CD4-positive, alpha-beta T cell (primary cell): ENCODE measurements around the gene MUSTN1. TPM values are rescaled to one million over a fixed set of nuclear protein-coding genes. Genes with fewer than 3 reads are reported as not detected.

Experiments used
- ATAC-seq: fragments of 200-7000 bp; cut with Tn5 transposase; one replicate; pipeline ENCODE4 v1.10.0; 2022; ENCODE audit warnings: mild to moderate bottlenecking; ENCODE audit not compliant: poor library complexity
- CTCF ChIA-PET: fragments of 350-600 bp; sonication (Branson Sonifier 250); formaldehyde crosslinking; loops from one replicate; lab custom pipeline; 2021; ENCODE audit warnings: antibody characterized with exemption, inconsistent platforms; lab: Charles Lee
- POLR2A ChIA-PET: fragments of 350-600 bp; sonication (Branson Sonifier 250); formaldehyde crosslinking; loops from one replicate; lab custom pipeline; 2021; ENCODE audit warnings: antibody characterized with exemption, inconsistent platforms; lab: Charles Lee
- DNase-seq, 14 experiments: peaks; one replicate each; pipeline ENCODE4 v3.0.0-alpha.2; 2013 to 2020; ENCODE audit warnings: mixed read lengths in 2 of 14
- H3K27ac ChIP-seq, 2 donors: one replicate each; pipeline versions ENCODE4 v1.5.1 to v1.7.0; 2013; ENCODE audit warnings: low read length in 2 of 2, low read depth in 1 of 2, mild to moderate bottlenecking in 1 of 2
- H3K27me3 ChIP-seq, 2 experiments: 1 replicate in 1 of 2; 2 replicates in 1 of 2; pipeline versions ENCODE4 v1.6.1 to v1.7.0; 2013; ENCODE audit warnings: low read length in 2 of 2, control low read depth in 1 of 2, mild to moderate bottlenecking in 1 of 2, moderate library complexity in 1 of 2; ENCODE audit not compliant: insufficient read depth in 2 of 2, control insufficient read depth in 1 of 2
- H3K36me3 ChIP-seq: one replicate; pipeline ENCODE4 v1.6.1; 2013; ENCODE audit warnings: low read length, control low read depth; ENCODE audit not compliant: insufficient read depth
- H3K4me1 ChIP-seq: one replicate; pipeline ENCODE4 v1.6.1; 2013; ENCODE audit warnings: low read length, control low read depth; ENCODE audit not compliant: insufficient read depth
- H3K4me3 ChIP-seq: one replicate; pipeline ENCODE4 v1.5.1; 2013; ENCODE audit warnings: mild to moderate bottlenecking, low read length, moderate library complexity
- H3K9me3 ChIP-seq, 2 experiments: 1 replicate in 1 of 2; 2 replicates in 1 of 2; pipeline versions ENCODE4 v1.6.1 to v1.7.0; 2013; ENCODE audit warnings: low read length in 2 of 2, mild to moderate bottlenecking in 2 of 2, control low read depth in 1 of 2, moderate library complexity in 1 of 2; ENCODE audit not compliant: control insufficient read depth in 1 of 2, insufficient read depth in 1 of 2
- H3K27ac Mint-ChIP-seq: one replicate; pipeline ENCODE4 v1.8.0; 2020; ENCODE audit warnings: mixed read lengths
- H3K27me3 Mint-ChIP-seq: one replicate; pipeline ENCODE4 v1.8.0; 2021; ENCODE audit warnings: mixed read lengths
- H3K36me3 Mint-ChIP-seq: one replicate; pipeline ENCODE4 v1.8.0; 2021; ENCODE audit warnings: low read depth, mixed read lengths
- H3K4me1 Mint-ChIP-seq: one replicate; pipeline ENCODE4 v1.8.0; 2021; ENCODE audit warnings: low read depth, mixed read lengths
- H3K4me3 Mint-ChIP-seq: one replicate; pipeline ENCODE4 v1.8.0; 2020; ENCODE audit warnings: mild to moderate bottlenecking, mixed read lengths
- H3K9me3 Mint-ChIP-seq: one replicate; pipeline ENCODE4 v1.8.0; 2020; ENCODE audit warnings: mixed read lengths
- CTCF ChIP-seq: fragments of 200-600 bp; IDR thresholded peaks from one replicate; pipeline ENCODE4 v1.8.0; 2022; ENCODE audit warnings: antibody characterized with exemption, mild to moderate bottlenecking
- intact Hi-C, 2 experiments: fragments of 100-400 bp; cut with DNase I in 1 of 2; cut with micrococcal nuclease in 1 of 2; formaldehyde crosslinking; loops; one replicate each; pipeline versions ENCODE4 v1.15.1 to v1.9.0; 2023 to 2025; cut with DNase I, micrococcal nuclease
- total RNA-seq, 174 experiments: library from RNA in 2 of 174; stranded (reverse) in 2 of 174; gene quantifications; one replicate each; pipeline ENCODE4 v1.2.3 and lab custom pipeline; 2021 to 2026

MUSTN1 gene
- total RNA-seq, 2 experiments from 2014 or later, result 10.7 to 11.3 TPM

DNA sequence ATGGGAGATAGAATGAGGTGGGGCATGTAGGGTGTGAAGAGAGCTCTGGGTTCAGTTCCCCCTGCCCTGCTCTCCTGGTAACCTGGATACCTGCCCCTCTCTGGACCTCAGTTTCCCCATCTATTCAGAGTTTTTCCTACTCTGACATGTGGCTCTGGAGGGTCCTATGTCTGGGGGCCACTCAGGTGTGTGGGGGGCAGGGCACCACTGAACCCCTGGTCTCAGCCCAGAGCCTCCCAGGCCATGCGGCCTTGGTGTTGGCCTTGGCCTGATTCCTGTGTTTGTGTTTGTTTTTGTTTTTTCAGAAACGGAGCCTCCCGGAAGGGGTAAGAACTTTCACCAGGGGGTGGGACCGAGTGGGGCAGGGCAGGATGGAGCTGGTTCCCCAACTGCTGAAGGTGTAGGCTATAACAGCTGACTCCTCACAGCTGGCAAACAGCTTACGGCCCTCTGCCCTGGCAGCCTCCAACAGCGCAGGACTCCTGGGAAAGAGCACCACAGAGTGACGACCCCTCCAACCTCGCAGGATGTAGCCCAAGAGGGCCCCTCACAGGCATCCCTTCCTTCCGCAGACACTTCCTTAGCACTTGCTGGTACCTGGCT is 39.4 kb downstream of the MUSTN1 start:
- Histone ChIP-seq H3K36me3 (no peaks in the 10 kb centered on the region), H3K27ac (no peak overlapping the region), H3K4me3 (no peak overlapping the region), H3K9me3 (no peaks in the 10 kb centered on the region), H3K4me1 (no peaks in the 10 kb centered on the region), H3K27me3 (no peaks in the 10 kb centered on the region)
- Mint-ChIP-seq H3K4me3 (no peak overlapping the region), H3K9me3 (no peaks in the 10 kb centered on the region), H3K27me3 (no peaks in the 10 kb centered on the region), H3K27ac (no peak overlapping the region), H3K4me1 (no peaks in the 10 kb centered on the region), H3K36me3 (no peaks in the 10 kb centered on the region)
- ATAC-seq (no peak), DNase-seq (no peak)
- POLR2A ChIA-PET, result no interaction called here
- intact Hi-C loops, result no loop called here
- TF ChIP-seq CTCF, result no peak
- CTCF ChIA-PET, result no interaction called here

DNA sequence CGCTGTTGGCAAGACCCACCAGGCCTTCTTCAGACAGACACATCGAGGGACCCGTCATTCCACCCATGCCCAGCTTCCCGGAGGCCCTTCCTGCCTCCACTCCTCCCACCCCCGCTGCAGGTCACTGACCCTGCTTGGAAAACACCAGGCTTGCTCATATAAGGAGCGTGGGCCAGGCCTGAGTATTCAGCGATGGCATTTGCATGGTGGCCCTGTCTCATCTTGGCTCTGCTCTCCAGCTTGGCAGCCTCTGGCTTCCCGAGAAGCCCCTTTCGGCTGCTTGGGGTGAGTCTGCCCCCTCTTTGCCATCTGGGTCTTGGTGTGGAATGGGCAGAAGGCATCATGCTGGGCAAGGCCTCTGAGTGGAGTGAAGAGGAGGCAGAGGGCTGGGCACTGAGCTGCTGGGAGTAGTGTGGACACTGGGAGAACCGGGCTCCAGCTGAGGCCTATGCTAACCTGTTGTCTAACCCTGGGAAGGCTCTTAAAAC is 40.2 kb downstream of the MUSTN1 start, which contains the start of gene ITIH3:
Gene ITIH3, plus strand, starts transcription at position 185 of the 488 bp plus-strand sequence. Its CDS starts 8 bp downstream, at position 193.
- POLR2A ChIA-PET, result no interaction called here
- no peaks in the 10 kb centered on the region for H3K9me3 ChIP-seq
- DNase-seq (no peak), ATAC-seq (no peak)
- H3K4me1 Mint-ChIP-seq, result no peaks in the 10 kb centered on the region
- H3K9me3 Mint-ChIP-seq, result no peaks in the 10 kb centered on the region
- no peak within 1 kb of the TSS for H3K4me3 Mint-ChIP-seq
- TF ChIP-seq CTCF, result no peak
- H3K4me1 ChIP-seq, result no peaks in the 10 kb centered on the region
- no peak within 1 kb of the TSS for H3K27ac ChIP-seq
- no peaks in the 10 kb centered on the region for H3K36me3 ChIP-seq
- intact Hi-C loops, result no loop called here
- CTCF ChIA-PET, result no interaction called here
- H3K27me3 Mint-ChIP-seq, result no peaks in the 10 kb centered on the region
- no peak within 1 kb of the TSS for H3K27ac Mint-ChIP-seq
- H3K36me3 Mint-ChIP-seq, result no peaks in the 10 kb centered on the region
- H3K27me3 ChIP-seq, result no peaks in the 10 kb centered on the region
- no peak within 1 kb of the TSS for H3K4me3 ChIP-seq

DNA sequence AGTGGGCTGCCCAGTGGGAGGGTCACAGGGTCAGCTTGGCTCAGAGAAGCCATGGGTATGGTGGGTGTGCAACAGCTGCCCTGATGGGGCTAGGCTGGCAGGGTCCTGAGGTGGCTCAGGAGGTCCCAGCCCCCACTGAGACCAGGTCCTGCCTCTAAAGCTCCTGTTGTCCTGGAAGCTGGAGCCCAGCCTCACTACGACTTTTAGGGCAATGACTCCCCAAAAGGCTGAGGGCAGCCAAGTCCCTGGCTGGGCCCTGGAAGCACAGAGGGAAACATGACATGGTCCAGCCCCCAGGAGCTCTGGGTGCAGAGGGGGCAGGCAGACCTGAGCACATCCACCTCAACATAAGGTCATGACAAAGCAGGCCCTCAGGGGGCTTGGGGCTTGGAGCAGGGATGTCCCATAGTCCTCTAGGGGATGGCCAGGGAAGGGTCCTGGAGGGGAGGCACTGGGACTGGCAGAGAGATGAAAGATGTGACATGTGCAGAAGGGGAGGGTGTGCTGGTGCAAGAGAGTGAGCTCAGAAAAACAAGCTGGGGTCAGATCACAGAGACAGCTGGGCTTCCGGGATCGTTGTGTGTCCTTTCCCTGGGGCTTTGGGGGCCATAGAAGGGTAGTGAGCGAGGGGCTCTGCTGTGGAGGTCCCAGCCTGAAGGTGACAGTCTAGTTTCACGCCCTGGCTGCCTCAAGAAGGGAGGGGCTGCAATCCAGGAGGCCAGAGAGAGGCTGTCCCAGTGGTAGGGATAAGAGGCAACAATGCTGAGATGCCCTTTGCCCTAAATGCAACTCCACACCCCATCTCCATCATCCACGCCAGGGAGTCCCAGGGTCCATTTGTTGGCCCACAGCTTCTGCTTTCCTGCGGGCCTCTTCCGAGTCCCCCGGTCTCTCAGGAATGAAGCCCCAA is 40.9 kb downstream of the MUSTN1 start:
- ChIA-PET CTCF (no interaction called here), POLR2A (no interaction called here)
- no peak for TF ChIP-seq CTCF
- H3K4me3 ChIP-seq, result no peak overlapping the region
- H3K27me3 ChIP-seq, result no peaks in the 10 kb centered on the region
- intact Hi-C loops, result no loop called here
- no peak for ATAC-seq
- Mint-ChIP-seq H3K27ac (no peak overlapping the region), H3K9me3 (no peaks in the 10 kb centered on the region), H3K36me3 (no peaks in the 10 kb centered on the region), H3K27me3 (no peaks in the 10 kb centered on the region), H3K4me3 (no peak overlapping the region), H3K4me1 (no peaks in the 10 kb centered on the region)
- H3K9me3 ChIP-seq, result no peaks in the 10 kb centered on the region
- H3K4me1 ChIP-seq, result no peaks in the 10 kb centered on the region
- H3K36me3 ChIP-seq, result no peaks in the 10 kb centered on the region
- DNase-seq, result no peak
- no peak overlapping the region for H3K27ac ChIP-seq
